ENCODE data around the gene LMTK2.

LMTK2 gene

GRCh38 chr7:98222533-98223195, 116.0 kb downstream of the LMTK2 start:
- FAIRE-seq = no peak

GRCh38 chr7:98223351-98223897, 116.8 kb downstream of the LMTK2 start:
- no peak for FAIRE-seq

DNA sequence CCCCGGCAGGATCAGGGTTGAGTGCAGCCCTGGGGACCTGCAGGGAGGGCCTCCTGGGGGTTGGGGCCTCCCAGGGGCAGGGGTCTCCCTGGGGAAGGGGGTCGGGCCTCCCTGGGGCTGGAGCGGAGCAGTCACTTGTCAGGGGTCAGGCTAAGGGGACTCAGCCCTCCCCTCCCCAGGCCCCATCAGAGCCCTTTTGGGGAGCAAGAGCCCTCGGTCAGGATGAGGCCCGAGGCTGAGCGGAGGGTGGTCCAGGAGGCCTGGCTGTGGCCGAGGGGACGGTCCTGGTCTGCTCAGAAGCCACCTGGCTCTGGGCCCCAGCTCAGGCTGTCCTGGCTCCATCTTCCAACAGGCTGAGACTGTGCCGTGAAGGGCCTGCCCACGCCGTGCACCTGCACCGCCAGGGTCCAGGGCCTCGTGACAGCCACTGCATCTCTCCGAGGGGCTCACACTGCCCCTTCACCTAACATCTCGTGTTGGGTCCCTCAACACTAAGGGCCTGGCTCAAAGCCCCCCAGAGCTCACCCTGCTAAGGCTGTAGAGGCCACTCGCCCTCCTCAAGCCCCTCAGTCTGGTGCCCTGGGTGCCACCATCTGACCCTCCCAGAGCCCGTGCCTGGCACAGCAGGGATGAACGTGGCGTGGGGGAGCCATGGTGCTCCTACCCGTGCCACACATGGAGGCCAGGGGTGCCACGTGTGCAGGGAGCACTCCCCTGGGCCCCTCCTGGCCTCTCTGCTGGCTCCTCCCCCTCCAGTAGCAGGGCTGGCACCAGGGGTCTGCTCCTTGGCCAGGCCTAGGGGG, 117.4 kb downstream of the LMTK2 start:
- no peak for FAIRE-seq

- no peak for FAIRE-seq
These were observed 118.1 kb downstream of the LMTK2 start for GRCh38 chr7:98224701-98225181.

DNA sequence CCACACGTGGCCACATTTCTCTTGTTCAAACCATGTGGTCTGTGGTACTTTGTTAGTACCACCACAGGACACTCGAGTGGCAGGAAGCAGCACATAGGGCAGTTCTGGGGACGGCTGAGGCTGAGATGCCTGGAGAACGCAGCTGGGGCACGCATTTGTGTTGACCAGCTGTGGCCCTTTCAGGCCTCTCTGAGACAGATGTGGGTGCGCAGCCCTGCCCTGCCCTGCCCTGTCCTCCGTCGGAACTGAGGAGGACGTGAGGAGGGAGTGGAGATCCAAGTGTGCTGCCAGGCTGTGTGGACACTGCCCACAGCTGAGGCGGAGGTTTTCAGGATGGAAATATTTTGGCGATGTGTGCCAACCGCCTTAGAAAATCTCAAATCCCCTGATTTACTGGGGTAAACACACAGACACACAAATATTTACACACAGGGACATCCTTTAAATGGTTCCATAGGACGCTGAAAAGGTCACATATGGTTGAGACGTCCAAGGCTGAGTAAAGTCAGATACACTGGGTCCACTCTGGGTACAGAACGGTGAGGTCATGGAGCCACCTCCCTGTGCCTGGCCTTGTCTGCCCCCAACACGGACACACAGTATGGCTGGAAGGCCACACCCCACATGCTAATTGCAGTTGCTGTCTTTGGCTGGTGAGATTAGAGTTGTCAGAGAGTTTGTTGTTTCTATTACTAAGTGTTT, 119.4 kb downstream of the LMTK2 start:
- no peak for FAIRE-seq

GRCh38 chr7:98227939-98228338, 121.3 kb downstream of the LMTK2 start:
- FAIRE-seq = no peak

DNA sequence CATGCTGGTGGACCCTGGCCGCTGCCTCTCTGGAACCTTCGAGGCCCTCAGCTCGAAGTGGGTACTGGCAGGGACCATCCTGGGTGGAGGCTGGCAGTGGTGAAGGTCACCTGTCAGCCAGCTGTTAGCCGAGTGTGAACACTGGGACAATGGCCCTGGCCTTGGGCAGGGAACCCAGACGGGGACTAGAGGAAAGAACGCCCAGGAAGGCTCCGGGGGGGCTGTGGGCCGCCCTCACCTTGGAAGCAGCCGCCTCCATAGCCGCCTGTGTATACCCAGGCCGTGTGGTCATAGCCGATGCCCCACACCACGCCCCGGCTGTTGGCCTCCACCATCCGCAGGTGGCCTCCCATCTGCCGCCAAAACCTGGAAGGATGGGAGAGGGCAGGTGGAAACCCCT, 122.1 kb downstream of the LMTK2 start:
- FAIRE-seq = no peak

- no peak for FAIRE-seq
These were observed 122.8 kb downstream of the LMTK2 start for GRCh38 chr7:98229441-98229840.

DNA sequence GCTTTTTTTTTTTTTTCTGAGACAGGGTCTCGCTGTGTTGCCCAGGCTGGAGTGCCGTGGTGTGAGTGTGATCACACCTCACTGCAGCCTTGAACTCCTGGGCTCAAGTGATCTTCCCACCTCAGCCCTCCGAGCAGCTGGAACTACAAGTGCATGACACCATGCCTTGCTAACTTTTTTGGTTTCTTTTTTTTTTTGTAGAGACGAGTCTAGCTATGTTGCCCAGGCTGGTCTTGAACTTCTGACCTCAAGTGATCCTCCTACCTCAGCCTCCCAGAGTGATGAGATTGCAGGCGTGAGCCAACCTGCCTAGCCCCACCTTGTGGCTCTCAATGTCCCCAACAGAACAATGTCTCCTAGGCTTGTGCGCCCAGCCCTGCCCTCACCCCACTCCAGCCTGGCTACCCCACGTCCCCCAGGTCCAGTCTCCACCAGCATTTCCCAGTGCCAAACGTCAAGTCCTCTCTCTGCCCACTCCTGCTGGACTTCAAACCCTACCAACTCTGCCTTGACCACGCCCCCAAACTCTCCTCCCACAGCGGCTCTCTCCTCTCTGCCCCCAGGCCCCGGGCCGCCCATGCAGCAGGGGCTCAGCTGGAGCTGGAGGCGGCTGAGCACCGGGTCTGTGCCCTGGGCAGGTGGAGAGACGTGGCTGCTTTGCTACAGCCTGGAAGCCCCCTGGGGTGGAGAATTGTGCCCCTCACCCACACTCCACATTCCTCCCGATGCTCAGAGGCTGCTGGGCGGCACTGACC, 123.5 kb downstream of the LMTK2 start:
- FAIRE-seq = no peak

GRCh38 chr7:98230746-98231471, 124.2 kb downstream of the LMTK2 start:
- FAIRE-seq = no peak

- no peak for FAIRE-seq
These were observed 125.0 kb downstream of the LMTK2 start for GRCh38 chr7:98231493-98232262.

DNA sequence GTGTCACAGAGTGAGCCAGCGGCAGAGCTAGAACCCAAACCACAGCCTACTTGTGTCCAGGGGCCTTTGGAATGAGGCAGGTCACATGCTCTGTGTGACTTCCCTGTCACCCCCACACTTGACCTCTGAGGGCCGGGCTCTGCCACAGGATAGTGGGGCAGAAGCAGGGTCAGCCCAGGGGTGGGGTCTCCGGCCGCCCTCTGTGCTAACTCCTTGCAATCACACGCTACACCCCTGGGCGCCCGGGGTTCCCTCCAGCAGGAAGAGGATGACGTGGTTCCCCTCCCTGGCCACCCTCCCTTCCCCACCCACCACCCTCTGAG, 125.6 kb downstream of the LMTK2 start:
- FAIRE-seq = no peak

DNA sequence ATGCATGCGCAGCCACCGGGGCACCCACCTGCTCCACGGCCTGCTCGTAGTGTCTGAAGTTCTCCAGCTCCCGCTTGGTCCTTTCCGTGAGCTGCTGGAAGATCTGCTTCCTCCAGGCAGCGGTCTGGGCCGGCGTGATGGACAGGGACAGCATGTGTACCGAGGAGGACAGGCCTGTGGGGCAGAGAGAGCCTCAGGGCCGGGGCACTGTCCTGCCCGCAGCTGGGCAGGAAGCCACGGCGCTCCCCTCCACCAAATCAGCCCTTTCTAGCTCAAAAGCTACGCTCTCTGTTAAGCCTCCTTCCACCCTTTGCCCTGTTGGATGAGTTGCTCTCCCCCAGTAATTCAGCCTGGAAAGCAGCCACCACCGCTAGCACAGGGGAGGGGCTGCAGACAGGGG, 126.1 kb downstream of the LMTK2 start:
- no peak for FAIRE-seq

DNA sequence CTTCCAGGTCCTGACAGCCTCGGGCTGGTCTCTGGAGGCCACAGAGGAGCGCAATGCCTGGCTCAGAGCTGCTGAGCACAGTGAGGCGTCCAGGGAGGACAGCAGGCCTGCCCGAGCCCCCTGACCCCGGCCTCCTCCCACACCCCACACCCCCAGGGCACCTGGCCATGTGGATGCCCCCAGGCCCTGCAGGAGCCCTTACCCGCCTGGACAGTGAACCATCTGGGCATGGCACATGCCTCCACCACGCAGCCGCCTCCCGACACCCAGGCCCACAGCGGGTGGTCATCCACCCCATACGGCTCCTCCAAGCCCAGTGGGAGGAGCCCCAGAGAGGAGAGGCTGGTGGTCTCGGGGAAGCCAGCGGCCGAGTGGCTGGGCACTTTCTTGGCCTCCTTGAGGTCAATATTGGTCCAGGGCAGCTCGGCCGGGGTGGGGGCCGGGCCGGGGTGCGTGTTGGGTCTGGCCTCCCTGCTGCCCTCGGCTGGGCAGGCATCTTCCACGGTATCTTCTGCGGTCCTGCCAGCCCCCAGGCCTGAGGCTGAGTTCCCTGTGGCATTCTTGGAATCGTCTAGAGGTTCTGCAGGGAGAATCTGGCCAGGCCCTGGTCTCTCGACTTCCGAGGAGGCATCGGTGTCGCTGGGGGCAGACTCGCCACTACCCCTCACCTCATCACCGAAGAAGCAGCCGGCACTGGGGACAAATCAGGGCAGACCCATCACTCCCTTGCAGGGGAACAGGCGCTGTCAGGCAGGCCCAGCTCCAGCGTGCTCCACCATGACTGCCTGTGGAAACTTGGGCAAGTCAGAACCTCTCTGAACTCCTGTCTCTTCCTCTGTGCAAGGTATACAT, 126.8 kb downstream of the LMTK2 start:
- FAIRE-seq = no peak

DNA sequence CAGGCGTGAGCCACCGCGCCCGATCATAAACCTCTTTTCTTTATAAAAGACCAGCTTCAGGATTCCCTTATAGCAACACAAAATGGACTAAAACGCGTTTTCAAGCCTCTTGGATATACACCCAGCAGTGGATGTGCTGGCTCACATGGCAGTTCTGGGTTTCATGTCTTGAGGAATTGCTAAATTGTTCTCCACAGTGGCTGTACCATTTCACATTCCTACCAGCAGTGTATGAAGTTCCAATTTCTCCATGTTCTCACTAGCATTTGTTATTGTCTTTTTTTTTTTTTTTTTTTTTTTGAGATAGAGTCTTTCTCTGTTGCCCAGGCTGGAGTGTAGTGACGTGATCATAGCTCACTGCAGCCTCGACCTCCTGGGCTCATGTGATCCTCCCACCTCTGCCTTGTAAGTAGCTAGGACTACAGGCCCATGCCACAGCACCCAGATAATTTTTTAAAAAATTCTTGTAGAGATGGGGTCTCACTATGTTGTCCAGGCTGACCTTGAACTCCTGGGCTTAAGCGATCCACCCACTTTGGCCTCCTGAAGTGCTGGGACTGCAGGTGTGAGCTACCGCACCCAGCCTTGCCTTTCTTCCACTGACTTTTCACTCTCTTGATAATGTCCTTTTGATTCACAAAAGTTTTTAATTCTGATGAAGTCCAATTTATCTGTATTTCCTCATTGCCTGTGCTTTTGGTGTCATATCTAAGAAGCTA, 127.9 kb downstream of the LMTK2 start:
- FAIRE-seq = no peak

DNA sequence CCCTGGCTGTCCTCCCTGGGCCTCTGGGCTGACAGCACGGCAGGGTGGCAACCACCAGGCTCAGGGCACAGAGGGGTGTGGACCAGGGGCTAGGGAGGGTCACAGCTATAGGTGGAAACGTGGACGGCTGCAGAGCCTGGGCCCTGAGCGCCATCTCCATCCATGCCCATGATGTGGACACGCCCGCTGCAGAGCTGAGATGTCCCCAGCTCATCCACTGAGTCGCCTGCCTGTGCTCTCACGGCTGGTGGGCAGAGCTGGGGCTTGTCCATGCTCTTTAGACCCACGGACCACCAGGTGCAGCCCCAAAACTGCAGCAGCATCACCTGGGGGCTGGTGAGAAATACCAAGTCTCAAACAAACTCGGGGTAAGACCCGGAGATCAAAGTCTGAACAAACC, 129.2 kb downstream of the LMTK2 start:
- FAIRE-seq = no peak

GRCh38 chr7:98236355-98237185, 129.9 kb downstream of the LMTK2 start:
- FAIRE-seq = no peak

- no peak for FAIRE-seq
These were observed 131.4 kb downstream of the LMTK2 start for GRCh38 chr7:98238076-98238475.

- no peak for FAIRE-seq
These were observed 132.3 kb downstream of the LMTK2 start for GRCh38 chr7:98238976-98239375.

All from endometrium (tissue), 2 donors.